Fibroblast of the aortic adventitia (primary cell): ENCODE results near the gene SMIM33. TPM values are rescaled to one million over a fixed set of nuclear protein-coding genes. Genes with fewer than 3 reads are reported as not detected.

Source experiments
- DNase-seq: peaks from one replicate; pipeline ENCODE4 v3.0.0-alpha.2; 2010; ENCODE audit warnings: low read depth
- H3K4me3 ChIP-seq: 2 replicates; pipeline ENCODE4 v1.5.1; 2011; ENCODE audit warnings: low read depth, mild to moderate bottlenecking, control low read depth, low read length, moderate library complexity
- total RNA-seq: library from RNA; depleted of rRNA; stranded (reverse); fragments of >200 nt; gene quantifications from 2 replicates; pipeline ENCODE4 v1.2.3, GENCODE V29; 2012; ENCODE audit warnings: low replicate concordance
- TF ChIP-seq, protein P1 (sequence below): IDR thresholded peaks from 2 replicates; pipeline ENCODE4 v1.5.1; 2011; ENCODE audit warnings: mild to moderate bottlenecking, low read length, control low read depth, inconsistent platforms; ENCODE audit not compliant: insufficient read depth

Gene SMIM33
- total RNA-seq, 1 donor = not detected

DNA sequence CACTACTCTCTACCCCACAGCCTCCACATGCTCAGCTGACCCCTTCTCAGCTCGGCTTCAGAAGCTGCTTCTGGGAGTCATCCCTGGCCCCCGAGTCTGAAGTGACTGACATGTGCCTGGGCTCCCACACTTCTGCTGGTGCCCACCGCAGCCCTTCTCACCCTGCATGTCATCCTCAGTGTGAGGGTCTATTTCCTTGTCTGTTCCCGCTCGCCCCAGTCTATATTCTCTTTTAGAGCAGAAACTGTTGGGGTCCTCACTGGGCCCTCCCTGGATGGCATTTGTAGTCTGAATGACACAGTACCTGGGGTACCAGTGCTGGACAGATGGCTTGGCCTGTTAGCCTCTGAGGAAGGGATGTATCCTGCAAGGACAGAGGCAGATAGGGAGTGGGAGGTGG is 13.6 kb upstream of the SMIM33 start:
- no peak for DNase-seq
- no peak overlapping the region for H3K4me3 ChIP-seq
- TF ChIP-seq, protein P1, sequence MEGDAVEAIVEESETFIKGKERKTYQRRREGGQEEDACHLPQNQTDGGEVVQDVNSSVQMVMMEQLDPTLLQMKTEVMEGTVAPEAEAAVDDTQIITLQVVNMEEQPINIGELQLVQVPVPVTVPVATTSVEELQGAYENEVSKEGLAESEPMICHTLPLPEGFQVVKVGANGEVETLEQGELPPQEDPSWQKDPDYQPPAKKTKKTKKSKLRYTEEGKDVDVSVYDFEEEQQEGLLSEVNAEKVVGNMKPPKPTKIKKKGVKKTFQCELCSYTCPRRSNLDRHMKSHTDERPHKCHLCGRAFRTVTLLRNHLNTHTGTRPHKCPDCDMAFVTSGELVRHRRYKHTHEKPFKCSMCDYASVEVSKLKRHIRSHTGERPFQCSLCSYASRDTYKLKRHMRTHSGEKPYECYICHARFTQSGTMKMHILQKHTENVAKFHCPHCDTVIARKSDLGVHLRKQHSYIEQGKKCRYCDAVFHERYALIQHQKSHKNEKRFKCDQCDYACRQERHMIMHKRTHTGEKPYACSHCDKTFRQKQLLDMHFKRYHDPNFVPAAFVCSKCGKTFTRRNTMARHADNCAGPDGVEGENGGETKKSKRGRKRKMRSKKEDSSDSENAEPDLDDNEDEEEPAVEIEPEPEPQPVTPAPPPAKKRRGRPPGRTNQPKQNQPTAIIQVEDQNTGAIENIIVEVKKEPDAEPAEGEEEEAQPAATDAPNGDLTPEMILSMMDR = no peak

DNA sequence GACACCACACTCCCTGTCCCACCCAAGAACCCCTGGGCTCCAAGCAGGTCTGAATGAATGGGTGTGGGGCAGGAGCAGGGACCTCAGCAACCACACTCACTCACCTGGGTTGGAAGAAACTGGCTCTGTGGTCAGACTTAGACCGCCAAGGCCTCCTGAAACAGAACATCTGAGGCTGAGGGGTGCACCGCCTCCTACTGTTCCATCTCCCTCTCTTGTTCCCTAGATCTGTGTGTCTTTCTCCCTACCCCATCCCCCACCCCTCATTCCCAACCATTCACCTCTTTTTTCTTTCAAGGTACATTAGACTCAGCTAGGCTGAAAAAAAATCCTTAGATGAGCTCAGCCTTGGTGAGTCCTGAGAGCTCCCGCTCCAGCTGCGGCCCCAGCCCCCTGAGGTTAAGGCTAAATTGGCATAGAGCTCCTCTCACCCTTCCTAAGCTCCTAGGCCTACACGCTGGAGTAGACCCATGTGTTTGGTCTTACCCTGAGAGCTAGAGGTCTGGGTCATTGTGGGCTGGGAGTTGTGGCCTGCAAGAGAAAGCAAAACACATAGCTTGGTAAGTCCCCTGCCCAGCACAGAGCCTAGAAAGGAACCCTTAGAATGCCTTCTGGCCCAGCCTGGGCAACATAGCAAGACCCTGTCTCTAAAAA is 13.0 kb upstream of the SMIM33 start:
- DNase-seq = no peak
- H3K4me3 ChIP-seq = no peak overlapping the region
- TF ChIP-seq, protein P1 = no peak

DNA sequence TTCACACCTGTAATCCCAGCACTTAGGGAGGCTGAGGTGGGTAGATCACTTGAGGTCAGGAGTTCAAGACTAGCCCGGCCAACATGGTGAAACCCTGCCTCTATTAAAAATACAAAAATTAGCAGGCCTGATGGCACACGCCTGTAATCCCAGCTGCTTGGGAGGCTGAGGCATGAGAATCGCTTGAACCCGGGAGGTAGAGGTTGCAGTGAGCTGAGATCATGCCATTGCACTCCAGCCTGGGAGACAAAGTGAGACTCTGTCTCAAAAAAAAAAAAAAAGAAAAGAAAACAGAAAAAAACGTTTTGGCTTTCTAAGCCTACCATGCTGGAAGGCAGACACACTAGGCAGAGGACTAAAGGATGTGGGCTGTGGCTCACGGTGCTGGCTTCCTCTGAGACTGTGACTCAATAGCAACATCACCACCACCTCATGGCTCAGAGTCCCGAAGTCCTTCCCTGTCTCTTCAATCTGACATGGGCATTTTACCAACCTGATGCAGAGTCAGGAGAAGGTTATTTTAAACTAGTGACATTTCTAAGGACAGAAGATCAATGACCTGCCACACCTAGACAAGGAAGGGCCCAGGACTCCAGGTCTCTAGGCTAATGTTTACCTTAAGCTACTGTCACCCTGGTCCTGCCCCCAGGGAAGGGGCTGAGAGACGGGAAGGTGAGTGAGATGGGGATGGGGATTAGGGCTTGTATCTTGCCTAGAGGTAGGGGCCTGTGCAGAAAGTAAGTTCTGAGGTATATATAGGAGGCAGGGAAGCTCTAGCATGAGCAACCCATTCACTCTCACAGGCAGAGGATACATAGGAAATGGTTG is 12.0 kb upstream of the SMIM33 start:
- DNase-seq = peak; percentile 75
- TF ChIP-seq, protein P1 = no peak
- H3K4me3 ChIP-seq = no peak overlapping the region

DNA sequence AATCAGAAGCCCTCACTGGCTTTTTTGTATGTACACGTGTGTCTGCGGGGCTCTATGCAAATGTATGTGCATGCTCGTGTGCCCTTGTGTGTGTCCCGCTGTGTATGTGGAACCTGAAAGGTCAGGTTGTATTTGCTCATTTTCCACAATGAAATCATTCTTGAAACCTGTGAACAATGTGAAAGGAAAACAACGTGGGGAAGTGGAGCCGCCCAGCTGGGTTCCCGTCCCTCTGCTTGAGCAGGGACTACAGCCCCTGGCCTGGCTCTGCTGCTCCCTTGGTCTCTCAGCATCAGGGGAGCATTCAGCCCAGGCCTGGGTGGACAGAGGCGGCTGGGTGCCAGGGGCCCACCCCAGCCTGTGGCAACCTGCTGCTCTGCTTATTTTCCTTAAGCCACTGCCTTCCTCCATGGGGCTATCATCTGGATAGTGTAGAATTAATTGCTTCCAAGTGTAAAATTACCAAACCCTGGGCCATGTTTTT is 11.3 kb upstream of the SMIM33 start:
- H3K4me3 ChIP-seq = no peak overlapping the region
- DNase-seq = no peak
- TF ChIP-seq, protein P1 = no peak

DNA sequence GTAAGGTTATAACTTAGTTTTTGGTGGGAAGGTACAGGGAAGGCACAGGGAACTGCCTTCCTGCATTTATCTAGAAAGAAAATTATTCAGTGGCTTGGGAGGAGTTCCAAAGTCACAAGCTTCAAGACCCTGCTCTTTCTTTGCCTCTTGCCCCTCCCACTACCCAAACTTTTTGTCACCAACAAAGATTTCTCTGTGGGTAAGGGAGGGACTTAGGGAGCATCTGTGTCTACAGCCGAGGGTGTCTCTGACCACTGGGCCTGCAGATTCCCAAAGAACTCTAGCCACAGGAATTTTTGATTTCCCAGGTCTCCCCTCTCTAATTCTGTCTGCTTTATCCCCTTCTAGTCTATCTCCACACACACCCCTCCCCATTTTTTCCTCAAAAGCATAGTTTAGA is 10.3 kb upstream of the SMIM33 start:
- no peak for DNase-seq
- H3K4me3 ChIP-seq = no peak overlapping the region
- TF ChIP-seq, protein P1 = no peak

DNA sequence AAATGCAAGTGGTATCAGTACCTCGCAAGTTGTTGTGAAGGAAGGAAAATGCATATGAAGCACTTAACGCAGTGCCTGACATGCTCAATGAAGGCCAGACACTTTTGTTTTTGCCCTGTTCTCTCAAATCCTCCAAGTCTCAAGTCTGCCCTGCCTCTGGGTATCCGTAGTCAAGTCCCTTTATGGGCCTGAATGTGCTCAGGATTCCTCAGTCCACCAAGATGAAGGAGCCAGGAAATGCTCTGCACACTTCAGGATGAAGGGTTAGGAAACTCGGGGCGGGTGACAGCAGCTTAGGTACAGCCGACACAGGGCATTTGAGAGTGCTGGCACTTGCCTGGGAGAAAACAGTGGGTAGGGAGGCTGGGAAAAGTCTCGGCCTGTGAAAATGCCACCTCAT is 9.6 kb upstream of the SMIM33 start:
- no peak overlapping the region for H3K4me3 ChIP-seq
- no peak for DNase-seq
- TF ChIP-seq, protein P1 = no peak
